GM12892 (cell line): ENCODE results near the gene CHGA.

Source experiments
- DNase-seq: peaks from one replicate; pipeline ENCODE4 v3.0.0; 2011; ENCODE audit not compliant: insufficient read length
- FAIRE-seq: peaks from 2 replicates; lab custom pipeline; 2011; peaks lifted over from hg19 to GRCh38; lab: Jason Lieb, UNC
- POLR2A ChIP-seq: IDR thresholded peaks from 2 replicates; pipeline ENCODE4 v1.6.1; 2011; ENCODE audit warnings: low read depth, low read length, control low read depth
- POLR2AphosphoS5 ChIP-seq: IDR thresholded peaks from 2 replicates; pipeline ENCODE4 v1.6.1; 2011; ENCODE audit warnings: low read depth, low read length, control low read depth
- TAF1 ChIP-seq: IDR thresholded peaks from 2 replicates; pipeline ENCODE4 v1.6.1; 2011; ENCODE audit warnings: low read depth, mild to moderate bottlenecking, control low read depth, low read length, borderline replicate concordance

CHGA gene

DNA sequence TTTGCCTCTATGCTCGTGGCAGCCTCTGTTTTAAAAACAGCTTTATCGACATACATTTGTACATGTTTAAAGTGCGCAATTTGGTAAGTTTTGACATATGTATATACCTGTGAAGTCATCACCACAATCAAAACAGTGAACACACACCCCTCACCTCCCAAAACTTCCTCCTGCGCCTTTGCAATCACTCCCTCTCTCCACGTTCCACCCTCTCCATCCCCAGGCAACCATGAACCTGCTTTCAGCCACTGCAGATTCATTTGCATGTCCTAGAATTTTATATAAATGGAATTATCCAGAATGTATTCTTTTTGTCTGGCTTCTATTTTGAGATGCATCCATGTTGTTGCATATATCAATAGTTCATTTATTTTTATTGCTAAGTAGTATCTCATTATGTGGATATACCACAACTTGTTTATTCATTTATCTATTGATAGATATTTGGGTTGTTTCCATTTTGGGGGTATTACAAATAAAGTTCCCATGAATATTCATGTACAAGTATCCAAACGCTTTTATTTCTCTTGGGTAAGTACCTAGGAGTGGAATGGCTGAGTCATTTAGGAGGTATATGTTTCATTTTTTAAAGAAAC, 15.5 kb upstream of the CHGA start:
- FAIRE-seq (no peak), DNase-seq (no peak)
- TF ChIP-seq POLR2A (no peak), POLR2AphosphoS5 (no peak), TAF1 (no peak)

DNA sequence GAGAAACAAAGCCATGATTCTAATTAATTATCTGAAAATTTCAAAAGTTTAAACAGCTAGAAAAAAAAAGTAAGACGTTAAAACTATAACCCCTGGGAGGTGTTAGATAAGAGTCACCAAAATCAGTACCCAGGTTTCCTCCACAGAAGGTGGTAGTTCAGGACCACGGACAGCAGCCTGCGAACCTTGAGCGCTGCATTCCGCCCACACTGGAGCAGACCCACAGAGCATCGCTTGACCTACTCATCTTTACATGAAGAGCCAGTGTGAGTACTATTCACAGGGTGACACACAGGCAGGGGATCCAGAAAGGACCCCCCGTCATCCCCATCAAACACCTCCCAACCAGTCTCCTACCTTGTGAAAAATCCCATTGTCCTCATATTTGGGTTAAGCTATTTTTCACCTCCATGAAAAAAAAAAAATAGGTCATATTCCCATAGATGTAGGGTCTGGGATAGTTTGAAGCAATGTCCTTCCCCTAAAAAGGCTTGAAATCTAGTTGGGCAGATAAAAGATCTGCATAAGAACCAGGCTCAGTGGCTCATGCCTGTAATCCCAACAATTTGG, 8.8 kb upstream of the CHGA start:
- DNase-seq (no peak), FAIRE-seq (no peak)
- TF ChIP-seq TAF1 (no peak), POLR2A (no peak), POLR2AphosphoS5 (no peak)

DNA sequence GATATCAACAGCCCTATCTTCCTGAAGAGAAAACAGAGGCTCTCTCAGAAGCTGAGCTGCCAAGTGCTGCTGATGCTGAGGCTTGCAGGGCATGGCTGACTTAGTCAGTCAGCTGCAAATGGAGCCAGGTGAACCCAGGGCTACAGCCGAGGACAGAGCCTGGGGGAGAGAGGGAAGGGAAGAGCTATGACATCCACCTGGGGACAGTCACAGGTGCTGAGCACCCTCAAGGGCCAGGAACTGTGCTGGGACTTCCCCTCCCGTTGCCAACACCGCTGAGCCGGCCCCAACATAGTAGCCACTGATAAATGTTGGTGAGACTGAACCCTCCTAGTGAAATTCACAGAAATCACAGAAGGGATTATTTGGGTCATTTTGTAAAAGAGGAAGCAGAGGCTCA, 6.7 kb upstream of the CHGA start:
- FAIRE-seq (no peak), DNase-seq (no peak)
- no peak for TF ChIP-seq TAF1
- TF ChIP-seq POLR2A, result no peak
- no peak for TF ChIP-seq POLR2AphosphoS5

DNA sequence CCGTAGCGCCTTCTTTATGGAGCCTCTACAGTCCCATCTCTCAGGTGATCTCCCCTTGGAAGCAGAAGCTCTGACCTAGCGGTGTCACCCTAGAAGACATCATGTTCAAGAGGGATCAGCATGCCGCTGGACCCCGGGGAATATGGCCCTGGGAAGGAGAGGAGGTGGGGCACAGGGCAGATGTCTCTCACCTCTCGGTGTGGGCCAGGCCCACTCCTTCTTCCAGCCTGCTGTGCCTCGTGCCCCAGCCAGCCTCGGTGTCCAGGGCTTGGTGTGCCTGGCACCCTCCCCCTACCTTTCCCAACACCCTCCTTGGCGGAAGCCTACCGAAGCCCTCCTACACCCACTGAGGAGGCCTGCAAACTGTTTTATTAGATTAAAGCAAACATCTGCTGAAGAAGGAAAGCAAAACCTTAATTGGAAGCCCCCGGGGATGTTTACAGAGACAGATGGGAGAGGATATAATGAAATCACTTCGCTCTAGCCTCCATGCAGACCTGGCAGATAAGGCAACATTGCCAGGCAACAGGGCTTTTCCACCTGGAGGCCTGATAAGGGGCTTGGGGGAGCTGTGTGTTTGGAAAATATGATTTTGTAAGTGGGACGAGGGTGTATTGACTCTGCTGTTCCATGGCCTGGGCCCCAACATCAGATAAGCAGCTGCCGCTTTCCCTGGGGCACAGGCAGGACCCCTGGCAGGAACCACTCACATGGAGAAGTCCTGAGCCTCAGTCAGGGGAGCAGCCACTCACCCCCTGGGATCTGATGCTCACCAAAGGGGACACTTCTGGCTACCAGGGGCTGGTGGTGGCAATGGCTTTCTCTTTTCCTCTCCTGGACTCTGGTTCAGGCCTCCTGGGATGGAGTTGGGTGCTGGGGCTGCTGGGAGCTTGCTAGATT, 5.7 kb upstream of the CHGA start:
- TF ChIP-seq POLR2A (no peak), POLR2AphosphoS5 (no peak), TAF1 (no peak)
- DNase-seq (no peak), FAIRE-seq (no peak)

DNA sequence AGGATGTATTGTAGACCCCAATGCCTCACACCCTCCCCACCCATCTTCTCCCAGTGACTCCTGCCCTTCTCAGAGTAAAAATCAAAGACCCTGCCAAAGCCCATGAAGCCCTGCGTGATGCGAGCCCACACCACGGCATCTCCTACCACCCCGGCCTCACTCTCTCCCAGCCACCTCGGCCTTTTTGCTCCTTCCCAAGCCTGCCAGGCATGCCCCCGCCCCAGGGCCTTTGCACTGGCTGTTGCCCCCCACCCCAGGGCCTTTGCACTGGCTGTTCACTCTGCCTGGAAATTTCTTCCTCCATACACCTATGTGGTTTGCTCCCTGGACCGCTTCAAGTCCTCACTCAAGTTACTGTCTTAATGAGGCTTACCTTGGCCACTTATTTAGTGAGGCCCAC, 5.0 kb upstream of the CHGA start:
- FAIRE-seq (no peak), DNase-seq (no peak)
- TF ChIP-seq POLR2A, result no peak
- TF ChIP-seq POLR2AphosphoS5, result no peak
- no peak for TF ChIP-seq TAF1

DNA sequence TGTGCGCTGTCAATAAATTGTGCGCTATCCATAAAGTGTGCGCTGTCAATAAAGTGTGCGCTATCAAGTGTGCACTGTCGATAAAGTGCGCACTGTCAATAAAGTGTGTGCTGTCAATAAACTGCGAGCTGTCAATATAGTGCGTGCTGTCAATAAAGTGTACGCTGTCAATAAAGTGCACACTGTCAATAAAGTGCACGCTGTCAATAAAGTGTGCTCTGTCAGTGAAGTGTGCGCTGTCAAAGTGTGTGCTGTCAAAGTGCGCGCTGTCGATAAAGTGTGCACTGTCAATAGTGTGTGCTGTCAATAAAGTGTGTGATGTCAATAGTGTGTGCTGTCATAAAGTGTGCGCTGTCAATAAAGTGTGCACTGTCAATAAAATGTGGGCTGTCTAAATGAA, 2.9 kb upstream of the CHGA start:
- FAIRE-seq, result no peak
- DNase-seq, result no peak
- TF ChIP-seq POLR2A (no peak), TAF1 (no peak), POLR2AphosphoS5 (no peak)

DNA sequence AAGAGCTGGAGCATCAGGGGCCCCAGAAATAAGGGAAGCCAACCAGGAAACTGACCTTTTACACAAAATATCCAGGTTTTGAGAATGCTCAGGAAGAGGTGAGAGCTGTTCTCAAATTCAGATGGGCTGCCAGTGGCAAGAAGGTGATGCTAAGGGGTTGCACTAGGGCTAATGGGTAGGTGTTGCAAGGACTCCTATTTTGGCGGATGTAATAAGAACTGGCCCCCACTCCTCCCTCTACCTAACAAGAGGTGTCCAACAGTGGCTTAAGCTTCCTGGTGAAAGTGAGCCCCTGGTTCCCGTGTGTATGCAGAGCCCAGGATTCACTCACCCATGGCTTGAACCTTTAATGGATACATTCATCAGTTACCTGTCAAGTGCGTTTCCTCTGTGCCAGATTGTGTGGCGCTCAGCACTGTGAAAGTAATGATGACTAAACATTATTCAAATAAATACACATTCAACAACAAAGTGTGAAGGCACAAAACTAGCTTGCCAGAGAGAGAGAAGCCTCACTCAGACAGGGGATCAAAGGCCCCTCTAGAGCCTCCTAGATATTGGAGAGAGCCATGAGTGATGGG, 705 bp upstream of the CHGA start:
- DNase-seq (no peak), FAIRE-seq (no peak)

DNA sequence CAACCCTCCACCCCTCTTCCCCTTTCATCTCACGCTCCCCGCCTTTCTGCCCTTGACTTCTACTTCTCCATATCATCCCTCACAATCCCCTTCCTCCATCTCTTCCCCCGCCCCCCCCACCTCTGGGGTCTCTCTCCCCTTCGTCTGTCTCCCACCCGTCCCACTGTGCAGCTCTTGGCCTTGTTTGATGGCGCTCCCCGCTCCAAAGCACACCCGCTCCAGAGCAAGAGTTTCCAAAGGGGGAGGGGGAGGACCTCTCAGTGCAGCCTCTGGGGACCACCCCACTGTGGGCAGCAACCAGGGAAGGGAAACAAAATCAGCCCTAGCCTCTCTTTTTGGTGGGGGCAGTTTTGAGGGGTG, 774 bp downstream of the CHGA start:
- TF ChIP-seq TAF1, result no peak
- TF ChIP-seq POLR2A, result no peak
- no peak for TF ChIP-seq POLR2AphosphoS5
- DNase-seq, result no peak

More for the DNA sequence above, 705 bp upstream of the CHGA start:
- TF ChIP-seq TAF1, result no peak
- TF ChIP-seq POLR2A, result no peak
- no peak for TF ChIP-seq POLR2AphosphoS5

DNA sequence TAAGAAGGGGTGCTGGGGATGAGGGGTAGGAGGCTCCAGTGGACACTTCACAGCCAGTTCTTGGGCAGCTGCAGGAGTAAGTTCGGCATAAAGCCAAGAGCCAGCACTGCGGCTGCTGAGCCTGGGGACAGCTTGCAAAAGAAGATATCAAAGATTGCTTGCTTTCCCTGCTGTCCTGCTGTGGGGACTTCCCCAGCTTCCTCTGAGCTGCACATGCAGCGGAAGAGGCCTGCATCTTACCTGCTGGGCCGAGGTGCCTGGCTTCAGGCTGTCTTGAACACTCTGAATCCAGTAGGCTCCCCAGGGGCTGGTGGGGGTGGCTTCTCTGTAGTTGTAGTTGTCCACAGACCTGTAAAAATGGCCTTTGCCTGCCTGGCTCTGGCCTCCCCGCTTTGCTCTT, 1.3 kb downstream of the CHGA start:
- DNase-seq (no peak), FAIRE-seq (no peak)
- TF ChIP-seq TAF1 (no peak), POLR2A (no peak), POLR2AphosphoS5 (no peak)

More for the DNA sequence above, 774 bp downstream of the CHGA start:
- FAIRE-seq, result no peak

DNA sequence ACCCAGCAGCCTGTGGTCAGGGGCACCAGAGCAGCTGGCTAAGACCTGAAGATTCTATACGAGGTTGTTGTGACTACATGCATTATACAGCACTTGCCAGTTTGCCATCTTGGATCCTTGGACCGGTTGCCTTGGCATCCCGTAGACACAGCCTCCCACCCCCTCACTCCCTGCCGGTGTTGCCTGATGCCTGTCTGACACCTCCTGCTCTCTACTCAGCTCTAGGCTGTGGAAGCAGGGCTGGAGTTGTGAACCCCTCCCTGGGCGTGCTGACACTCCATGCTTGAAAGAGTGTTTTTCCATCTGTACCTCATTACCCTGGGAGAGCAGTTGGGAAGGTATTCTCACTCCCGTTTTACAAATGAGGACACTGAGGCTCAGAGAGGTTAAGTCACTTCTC, 2.5 kb downstream of the CHGA start:
- FAIRE-seq, result no peak
- DNase-seq, result no peak
- no peak for TF ChIP-seq POLR2A
- no peak for TF ChIP-seq TAF1
- no peak for TF ChIP-seq POLR2AphosphoS5

DNA sequence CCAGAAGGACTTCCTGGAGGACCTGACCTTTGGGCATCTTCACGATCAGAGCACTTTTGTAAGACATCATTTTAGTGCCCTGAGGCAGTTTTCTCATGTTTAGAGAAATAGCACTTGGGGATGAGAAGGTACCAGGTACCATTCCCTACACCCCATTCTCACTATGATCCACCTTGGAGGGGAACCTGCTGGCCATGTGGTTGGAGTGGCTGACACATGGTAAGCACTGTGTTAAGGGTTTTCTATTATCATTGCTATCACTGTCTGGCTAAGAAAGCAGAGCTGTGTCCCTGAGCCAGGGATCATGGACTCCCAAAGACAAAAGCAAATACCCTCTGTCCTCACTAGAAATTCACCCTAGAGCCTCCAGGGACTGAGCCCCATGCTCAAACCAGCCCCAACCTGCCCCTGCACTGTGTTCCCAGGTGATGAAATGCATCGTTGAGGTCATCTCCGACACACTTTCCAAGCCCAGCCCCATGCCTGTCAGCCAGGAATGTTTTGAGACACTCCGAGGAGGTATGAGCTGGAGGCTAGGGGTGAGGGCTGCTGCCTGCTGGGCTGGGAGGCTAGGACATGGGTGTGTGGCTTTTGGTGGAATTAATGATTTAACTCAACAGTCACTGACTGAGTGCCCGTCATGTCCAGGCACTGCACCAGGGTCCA, 3.4 kb downstream of the CHGA start:
- TF ChIP-seq TAF1 (no peak), POLR2A (no peak), POLR2AphosphoS5 (no peak)
- no peak for FAIRE-seq
- DNase-seq, result no peak
